NAMALWA (cell line): ENCODE data around the gene CLDN22.

Source experiments
- DNase-seq: peaks from one replicate; pipeline ENCODE4 v3.0.0-alpha.2; 2015; ENCODE audit warnings: low spot score

The CLDN22 gene

DNA sequence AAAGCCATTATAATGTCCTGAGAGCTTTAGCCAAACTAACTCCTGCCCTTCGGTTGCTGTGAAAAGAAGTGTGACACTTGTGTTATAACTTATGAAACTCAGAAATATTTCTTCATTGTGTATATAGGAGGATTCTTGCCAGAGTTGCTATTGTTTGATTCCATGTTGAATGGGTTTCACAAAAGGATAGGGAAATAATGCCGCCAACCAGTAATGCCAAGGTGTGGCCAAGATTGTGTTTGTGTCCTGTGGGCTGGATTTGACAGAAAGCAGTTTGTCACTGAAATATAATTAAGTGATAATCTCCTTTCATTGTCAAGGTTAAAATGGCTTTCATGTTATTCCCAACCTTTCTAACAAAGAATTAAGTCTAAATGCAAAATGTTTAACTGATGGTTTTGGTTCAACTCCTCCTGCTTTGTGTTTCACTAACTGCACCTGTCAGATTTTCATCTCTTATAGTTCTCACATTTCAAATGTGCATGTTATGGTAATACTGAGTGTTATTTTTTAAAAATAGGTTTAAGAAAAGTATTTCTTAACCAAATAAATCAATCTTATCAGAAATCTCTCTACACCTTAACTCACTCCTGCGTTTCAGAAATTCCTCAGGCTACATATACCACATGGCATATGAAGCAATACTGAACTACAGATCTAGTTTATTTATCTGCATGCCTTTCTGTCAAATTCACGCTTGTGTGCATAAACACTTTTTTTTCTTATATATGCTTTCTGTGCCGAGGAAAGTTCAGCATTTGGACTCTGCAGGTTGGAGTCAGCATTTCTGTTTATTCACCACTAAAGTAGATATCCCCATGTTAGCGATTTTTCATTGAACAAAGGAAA, at the start of gene CLDN22:
CLDN22 (minus strand) TSS at position 66 of the 849 bp plus-strand sequence; CDS start at position 8, 58 bp downstream.
- no peak for DNase-seq

DNA sequence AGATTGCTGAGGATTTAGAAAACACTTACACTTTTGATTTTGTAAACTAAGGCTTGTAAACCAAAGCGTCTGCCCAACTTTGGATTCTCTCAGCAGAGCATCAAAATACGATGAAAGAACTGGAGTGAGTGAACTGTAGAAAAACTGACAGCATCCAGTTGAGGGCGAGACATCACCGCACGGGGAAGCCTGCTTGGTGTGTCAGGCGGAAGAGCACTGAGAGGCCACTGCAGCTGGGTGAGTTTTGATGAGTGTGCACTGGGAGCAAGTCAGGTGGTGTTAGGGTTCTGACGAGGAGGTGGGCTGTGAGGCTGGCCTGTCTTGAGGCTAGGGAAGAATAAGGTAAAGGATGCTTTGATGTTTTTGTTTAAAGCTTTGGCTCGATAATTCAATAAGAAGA, 49.0 kb upstream of the CLDN22 start:
- no peak for DNase-seq

- DNase-seq: no peak
These were observed 46.2 kb upstream of the CLDN22 start for GRCh38 chr4:183366206-183366835.

GRCh38 chr4:183364025-183364424, 43.9 kb upstream of the CLDN22 start:
- no peak for DNase-seq

- DNase-seq: no peak
These were observed 43.0 kb upstream of the CLDN22 start for GRCh38 chr4:183362916-183363542.

- DNase-seq: no peak
These were observed 42.0 kb upstream of the CLDN22 start for GRCh38 chr4:183362036-183362435.

- no peak for DNase-seq
These were observed 40.3 kb upstream of the CLDN22 start for GRCh38 chr4:183360161-183360919.

GRCh38 chr4:183358215-183358755, 38.2 kb upstream of the CLDN22 start:
- DNase-seq: no peak

DNA sequence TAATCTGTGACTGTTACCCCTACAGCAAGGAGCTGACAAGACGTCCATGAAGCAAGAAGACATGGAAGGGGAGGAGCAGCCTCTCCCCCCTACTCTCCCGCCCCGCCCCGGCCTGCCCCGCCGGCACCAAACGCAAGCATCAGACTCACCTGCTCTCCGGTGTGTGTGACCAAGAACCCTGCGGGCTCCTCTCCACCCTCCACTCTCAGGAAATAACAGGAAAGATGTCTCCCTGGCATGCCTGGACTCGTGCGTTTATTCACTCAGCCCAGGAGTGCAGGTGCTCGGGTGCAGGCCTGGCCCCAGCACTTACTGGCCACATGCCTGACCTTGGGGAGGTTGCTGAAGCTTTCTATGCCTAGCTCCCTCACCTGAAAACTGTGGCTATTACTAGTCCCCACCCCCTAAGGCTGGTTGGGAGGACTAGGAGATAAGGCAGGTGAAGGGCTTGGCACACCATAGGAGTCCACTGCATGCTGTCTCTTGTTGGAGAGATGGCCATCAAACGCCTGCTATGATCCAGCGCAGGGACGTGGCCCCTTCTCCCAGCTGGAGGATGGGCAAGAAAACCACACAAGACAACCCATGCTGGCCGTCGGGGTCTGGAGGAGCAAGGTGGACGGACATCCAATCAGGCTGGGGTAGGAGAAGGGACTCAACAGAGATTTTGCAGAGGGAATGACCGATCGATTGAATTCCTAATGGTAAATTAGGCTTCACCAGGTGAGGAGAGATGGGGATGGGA, 37.0 kb upstream of the CLDN22 start:
- DNase-seq: no peak

DNA sequence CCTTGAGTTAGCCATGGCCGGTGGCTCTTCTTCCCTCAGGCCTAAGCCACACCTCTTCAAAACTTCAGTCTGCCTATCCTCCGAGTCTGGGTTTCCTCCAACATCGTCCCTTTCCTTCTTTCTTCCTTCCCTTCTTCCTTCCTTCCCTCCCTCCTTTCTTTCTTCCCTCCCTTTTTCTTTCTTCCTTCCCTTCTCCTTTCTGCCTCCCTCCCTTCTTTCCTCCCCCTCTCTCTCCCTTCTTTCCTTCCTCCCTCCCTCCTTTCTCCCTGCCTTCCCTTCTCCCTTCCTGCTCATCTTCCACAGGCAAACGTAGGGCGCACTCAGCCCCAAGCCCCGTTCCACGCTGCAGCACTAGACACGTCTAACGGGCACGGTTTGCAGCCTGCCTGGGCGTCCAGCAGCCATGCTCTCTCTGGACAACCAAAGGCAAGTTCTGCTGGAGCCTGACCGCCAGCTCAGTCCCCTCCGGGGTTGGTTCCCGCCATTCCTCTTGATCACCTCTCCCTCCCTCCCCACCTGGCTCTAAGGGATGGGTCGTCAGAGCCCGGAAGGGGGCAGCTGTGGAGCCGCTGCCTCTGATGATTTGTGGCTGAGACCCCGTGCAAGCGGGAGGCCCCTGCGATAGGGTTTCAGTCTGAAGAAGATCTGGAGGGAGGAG, 36.2 kb upstream of the CLDN22 start:
- DNase-seq: no peak

GRCh38 chr4:183355405-183355804, 35.3 kb upstream of the CLDN22 start:
- DNase-seq: no peak

- no peak for DNase-seq
These were observed 34.1 kb upstream of the CLDN22 start for GRCh38 chr4:183354219-183354618.

DNA sequence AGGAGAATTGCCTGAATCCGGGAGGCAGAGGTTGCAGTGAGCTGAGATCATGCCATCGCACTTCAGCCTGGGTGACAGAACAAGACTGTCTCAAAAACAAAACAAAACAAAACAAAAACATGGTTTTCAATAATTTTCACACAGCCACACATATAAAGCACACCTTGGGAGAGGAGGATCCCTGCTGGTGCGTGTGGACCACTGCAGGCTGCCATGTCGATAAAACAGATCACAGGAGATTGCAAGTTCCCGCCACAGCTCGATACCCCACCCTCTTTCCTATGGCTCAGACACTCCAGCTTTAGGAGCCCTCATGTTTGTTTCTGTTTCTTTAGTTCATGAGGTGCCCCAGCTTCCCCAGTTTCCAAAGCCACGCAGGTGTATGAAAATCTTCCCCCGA, 33.5 kb upstream of the CLDN22 start:
- no peak for DNase-seq

GRCh38 chr4:183352546-183352945, 32.5 kb upstream of the CLDN22 start:
- DNase-seq: no peak

DNA sequence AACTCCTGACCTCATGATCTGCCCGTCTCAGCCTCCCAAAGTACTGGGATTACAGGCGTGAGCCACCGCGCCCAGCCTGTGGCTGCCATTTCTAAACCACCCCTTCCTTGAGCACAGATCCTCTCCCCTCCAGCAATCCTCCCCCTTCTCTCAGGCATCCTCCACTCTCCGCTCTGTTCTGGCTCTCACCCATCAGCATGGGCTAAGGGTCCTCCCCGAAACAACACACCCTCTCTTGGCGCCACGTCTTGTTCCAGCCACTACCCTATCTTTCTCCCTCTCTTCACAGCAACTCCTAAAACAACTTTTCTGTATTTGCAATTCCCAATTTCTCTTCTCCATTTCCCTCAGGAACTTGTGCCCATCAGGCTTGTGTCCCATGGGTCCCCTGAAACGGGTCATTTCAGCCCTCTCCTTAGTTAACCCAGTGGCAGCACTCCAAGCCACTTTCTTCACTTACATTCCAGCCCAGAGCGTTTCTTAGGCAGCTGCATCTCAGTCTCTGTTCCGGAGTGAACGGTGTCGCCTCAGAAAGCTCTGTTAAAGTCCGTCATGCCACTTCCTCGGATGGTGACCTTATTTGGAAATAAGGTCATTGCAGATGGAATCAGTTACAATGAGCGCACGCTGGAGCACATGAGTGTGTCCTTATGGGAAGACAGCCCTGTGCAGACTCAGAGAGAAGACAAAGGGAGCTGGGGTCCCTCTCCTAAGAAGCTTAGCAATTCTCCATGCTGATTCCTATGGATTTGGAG, 30.4 kb upstream of the CLDN22 start:
- no peak for DNase-seq

- no peak for DNase-seq
These were observed 29.6 kb upstream of the CLDN22 start for GRCh38 chr4:183349673-183350072.

DNA sequence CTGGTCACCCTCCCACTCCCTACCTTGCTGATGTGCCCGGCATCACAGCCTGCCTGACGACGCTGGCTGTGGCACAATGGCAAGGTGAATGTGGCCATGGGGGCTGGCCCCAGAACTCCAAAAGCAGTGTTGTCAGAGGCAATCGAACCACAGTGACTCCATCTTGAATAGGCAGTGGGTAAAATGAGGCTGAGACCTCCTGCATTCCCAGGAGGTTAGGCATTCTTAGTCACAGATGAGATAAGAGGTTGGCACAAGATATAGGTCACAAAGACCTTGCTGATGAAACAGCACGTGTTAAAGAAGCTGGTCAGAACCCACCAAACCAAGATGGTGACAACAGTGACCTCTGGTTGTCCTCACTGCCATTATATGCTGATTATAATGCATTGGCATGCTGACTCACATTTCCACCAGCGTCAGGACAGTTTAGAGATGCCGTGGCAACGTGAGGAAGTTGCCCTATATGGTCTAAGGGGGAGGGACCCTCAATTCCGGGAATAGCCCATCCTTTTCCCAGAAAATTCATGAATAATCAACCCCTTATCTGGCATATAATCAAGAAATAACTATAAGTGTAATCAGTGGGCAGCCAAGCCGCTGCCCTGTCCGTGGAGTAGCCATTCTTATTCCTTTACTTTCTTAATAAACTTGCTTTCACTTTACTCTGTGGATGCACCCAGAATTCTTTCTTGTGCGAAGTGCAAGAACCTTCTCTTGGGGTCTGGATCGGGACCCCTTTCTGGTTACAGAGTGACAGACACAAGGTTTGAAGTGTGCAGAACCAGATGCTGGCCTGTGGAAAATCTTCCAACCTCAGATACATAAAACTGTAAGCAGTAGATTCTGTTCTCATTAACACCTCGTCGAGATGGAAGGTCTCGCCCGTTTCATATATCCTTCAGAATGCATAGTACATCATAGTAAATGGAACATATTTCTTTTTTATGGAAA, 28.9 kb upstream of the CLDN22 start:
- DNase-seq: no peak

- DNase-seq: no peak
These were observed 28.1 kb upstream of the CLDN22 start for GRCh38 chr4:183348136-183348535.

DNA sequence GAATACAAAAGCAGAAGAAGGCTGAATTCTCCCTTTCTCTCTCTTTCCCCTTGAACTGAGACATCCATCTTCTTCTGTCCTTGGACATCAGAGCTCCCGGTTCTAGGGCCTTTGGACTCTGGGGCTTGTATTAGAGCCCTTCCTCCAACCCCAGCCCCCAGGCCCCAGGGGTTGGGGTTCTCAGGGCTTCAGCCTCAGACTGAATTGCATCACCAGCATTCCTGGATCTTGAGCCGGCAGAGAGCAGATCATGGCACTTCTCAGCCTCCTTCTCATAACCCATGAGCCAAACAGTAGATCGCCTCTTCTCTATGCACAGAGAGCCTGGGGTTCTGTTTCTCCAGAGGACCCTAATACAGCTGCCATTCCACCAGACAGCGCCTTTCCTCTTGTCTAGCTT, 27.5 kb upstream of the CLDN22 start:
- no peak for DNase-seq
